Measurements from ENCODE around the gene RILPL2. TPM values are rescaled to one million over a fixed set of nuclear protein-coding genes. Genes with fewer than 3 reads are reported as not detected.

Gene RILPL2
- total RNA-seq, 1 donor from 2014 or later = 1.4 TPM

DNA sequence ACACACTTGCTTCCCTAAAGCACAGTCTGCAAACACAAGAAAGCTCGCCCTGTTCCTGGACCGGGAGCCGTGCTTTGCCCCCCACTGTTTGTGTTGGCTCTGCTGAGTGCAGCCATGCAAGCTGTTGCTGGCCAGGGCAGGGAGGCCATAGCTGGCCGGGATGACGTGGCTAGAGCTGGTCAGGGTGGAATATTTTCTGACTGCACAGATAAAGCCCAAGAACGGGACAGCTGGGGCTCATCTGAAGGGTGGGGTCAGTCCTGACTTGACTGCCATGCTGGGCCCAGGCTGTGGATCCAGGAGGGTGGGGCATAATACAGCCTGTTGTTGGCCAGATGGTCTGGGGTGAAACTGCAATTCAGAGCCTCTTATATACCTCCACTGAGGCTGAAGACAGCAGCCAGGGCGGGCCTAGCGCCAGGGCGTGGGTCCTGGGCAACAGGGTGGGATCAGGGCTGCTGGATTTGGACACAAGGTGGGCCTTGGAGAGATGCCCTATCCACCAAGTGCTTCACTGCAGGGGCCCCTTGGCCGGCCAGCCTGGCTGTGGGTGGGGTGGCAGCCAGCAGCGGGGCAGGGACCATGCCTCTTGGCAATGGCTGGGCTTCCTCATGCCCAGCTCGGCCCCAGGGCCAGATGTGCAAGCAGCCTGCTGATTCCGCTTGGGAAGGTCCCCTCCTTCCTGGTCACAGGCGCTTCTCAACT lies 37.8 kb downstream of the RILPL2 start:
- Histone ChIP-seq H3K4me3 (ENCODE audit: insufficient read depth, low read depth, low read length) (no peak overlapping the region), H2AFZ (ENCODE audit: low read depth, low read length) (no peak overlapping the region), H3K36me3 (ENCODE audit: insufficient read depth, low read length) (peaks cover 41% of the 10 kb centered on the region), H3K27me3 (ENCODE audit: insufficient read depth, low read length) (no peaks in the 10 kb centered on the region), H3K79me2 (ENCODE audit: insufficient read depth, low read length) (peaks cover 89% of the 10 kb centered on the region), H3K27ac (ENCODE audit: low read depth, low read length) (peak overlapping the region; percentile 26), H3K4me1 (ENCODE audit: insufficient read depth, low read length) (peaks cover 18% of the 10 kb centered on the region), H3K9ac (ENCODE audit: low read length) (peak overlapping the region; percentile 48), H3K4me2 (ENCODE audit: low read length) (peak overlapping the region; percentile 64), H4K20me1 (ENCODE audit: insufficient read depth, low read length) (peaks cover 64% of the 10 kb centered on the region), H3K9me3 (ENCODE audit: insufficient read depth, low read depth, low read length) (no peaks in the 10 kb centered on the region)
- H3K27ac Mint-ChIP-seq (ENCODE audit: unreplicated experiment) = no peak overlapping the region
- FAIRE-seq = no peak
- H3K4me1 Mint-ChIP-seq (ENCODE audit: low read depth, unreplicated experiment) = no peaks in the 10 kb centered on the region
- DNase-seq (ENCODE audit: low read depth) = peak; percentile 72
- H3K27me3 Mint-ChIP-seq (ENCODE audit: low read depth, unreplicated experiment) = no peaks in the 10 kb centered on the region
- TF ChIP-seq, protein P1, sequence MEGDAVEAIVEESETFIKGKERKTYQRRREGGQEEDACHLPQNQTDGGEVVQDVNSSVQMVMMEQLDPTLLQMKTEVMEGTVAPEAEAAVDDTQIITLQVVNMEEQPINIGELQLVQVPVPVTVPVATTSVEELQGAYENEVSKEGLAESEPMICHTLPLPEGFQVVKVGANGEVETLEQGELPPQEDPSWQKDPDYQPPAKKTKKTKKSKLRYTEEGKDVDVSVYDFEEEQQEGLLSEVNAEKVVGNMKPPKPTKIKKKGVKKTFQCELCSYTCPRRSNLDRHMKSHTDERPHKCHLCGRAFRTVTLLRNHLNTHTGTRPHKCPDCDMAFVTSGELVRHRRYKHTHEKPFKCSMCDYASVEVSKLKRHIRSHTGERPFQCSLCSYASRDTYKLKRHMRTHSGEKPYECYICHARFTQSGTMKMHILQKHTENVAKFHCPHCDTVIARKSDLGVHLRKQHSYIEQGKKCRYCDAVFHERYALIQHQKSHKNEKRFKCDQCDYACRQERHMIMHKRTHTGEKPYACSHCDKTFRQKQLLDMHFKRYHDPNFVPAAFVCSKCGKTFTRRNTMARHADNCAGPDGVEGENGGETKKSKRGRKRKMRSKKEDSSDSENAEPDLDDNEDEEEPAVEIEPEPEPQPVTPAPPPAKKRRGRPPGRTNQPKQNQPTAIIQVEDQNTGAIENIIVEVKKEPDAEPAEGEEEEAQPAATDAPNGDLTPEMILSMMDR (IDR thresholded peaks at IDR 0.05; ENCODE audit: insufficient read depth, low read depth, low read length) = no peak
- H3K36me3 Mint-ChIP-seq (ENCODE audit: low read depth, unreplicated experiment) = peaks cover 28% of the 10 kb centered on the region
- no peaks in the 10 kb centered on the region for H3K9me3 Mint-ChIP-seq (ENCODE audit: unreplicated experiment)
- H3K4me3 Mint-ChIP-seq (ENCODE audit: unreplicated experiment) = no peak overlapping the region

DNA sequence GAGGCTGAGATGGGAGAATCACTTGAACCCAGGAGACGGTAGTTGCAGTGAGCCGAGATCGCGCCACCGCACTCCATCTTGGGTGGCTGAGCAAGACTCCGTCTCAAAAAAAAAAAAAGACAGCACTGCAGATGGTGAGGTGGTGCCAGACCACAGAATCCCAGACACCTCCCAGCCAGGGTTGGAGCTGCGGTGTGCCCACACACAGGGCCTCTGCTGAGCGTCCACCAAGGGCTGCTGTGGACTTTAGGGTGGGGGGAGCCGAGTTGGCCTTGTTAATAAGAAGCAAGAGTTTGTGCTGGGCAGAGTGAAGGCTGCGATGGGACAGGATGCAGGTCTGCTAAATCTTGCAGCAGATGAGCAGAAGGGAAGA lies 38.3 kb downstream of the RILPL2 start:
- Mint-ChIP-seq H3K9me3 (ENCODE audit: unreplicated experiment) (no peaks in the 10 kb centered on the region), H3K4me1 (ENCODE audit: low read depth, unreplicated experiment) (no peaks in the 10 kb centered on the region), H3K27ac (ENCODE audit: unreplicated experiment) (no peak overlapping the region), H3K4me3 (ENCODE audit: unreplicated experiment) (no peak overlapping the region), H3K27me3 (ENCODE audit: low read depth, unreplicated experiment) (no peaks in the 10 kb centered on the region), H3K36me3 (ENCODE audit: low read depth, unreplicated experiment) (peaks cover 28% of the 10 kb centered on the region)
- no peak overlapping the region for H2AFZ ChIP-seq (ENCODE audit: low read depth, low read length)
- H3K4me3 ChIP-seq (ENCODE audit: insufficient read depth, low read depth, low read length) = no peak overlapping the region
- no peaks in the 10 kb centered on the region for H3K9me3 ChIP-seq (ENCODE audit: insufficient read depth, low read depth, low read length)
- no peaks in the 10 kb centered on the region for H3K27me3 ChIP-seq (ENCODE audit: insufficient read depth, low read length)
- peaks cover 43% of the 10 kb centered on the region for H3K36me3 ChIP-seq (ENCODE audit: insufficient read depth, low read length)
- H3K4me2 ChIP-seq (ENCODE audit: low read length) = peak overlapping the region; percentile 64
- peaks cover 18% of the 10 kb centered on the region for H3K4me1 ChIP-seq (ENCODE audit: insufficient read depth, low read length)
- H3K9ac ChIP-seq (ENCODE audit: low read length) = peak overlapping the region; percentile 48
- DNase-seq (ENCODE audit: low read depth) = no peak
- peaks cover 58% of the 10 kb centered on the region for H4K20me1 ChIP-seq (ENCODE audit: insufficient read depth, low read length)
- FAIRE-seq = no peak
- no peak overlapping the region for H3K27ac ChIP-seq (ENCODE audit: low read depth, low read length)
- TF ChIP-seq EZH2 (IDR thresholded peaks at IDR 0.05; ENCODE audit: insufficient read depth, low read length) = no peak
- TF ChIP-seq, protein P1 (IDR thresholded peaks at IDR 0.05; ENCODE audit: insufficient read depth, low read depth, low read length) = no peak
- peaks cover 89% of the 10 kb centered on the region for H3K79me2 ChIP-seq (ENCODE audit: insufficient read depth, low read length)

DNA sequence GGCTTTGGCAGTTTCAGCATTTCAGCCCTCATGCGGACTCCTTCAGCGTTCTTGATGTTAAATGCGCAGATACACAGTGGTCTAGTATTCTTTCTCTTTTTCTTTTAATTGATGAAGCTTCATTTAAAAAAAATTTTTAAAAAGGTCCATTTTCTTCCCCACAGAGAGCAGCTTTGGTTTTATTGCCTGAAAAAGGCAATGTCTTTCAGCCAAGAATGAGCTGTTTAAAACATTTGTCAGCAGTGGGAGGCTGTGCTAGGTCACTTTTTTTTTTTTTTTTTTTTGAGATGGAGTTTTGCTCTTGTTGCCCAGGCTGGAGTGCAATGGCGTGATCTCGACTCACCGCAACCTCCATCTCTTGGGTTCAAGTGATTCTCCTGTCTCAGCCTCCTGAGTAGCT lies 39.1 kb downstream of the RILPL2 start:
- no peak overlapping the region for H3K4me3 Mint-ChIP-seq (ENCODE audit: unreplicated experiment)
- H3K9ac ChIP-seq (ENCODE audit: low read length) = no peak overlapping the region
- peaks cover 56% of the 10 kb centered on the region for H4K20me1 ChIP-seq (ENCODE audit: insufficient read depth, low read length)
- FAIRE-seq (no peak), DNase-seq (ENCODE audit: low read depth) (no peak)
- no peaks in the 10 kb centered on the region for H3K9me3 ChIP-seq (ENCODE audit: insufficient read depth, low read depth, low read length)
- H3K4me3 ChIP-seq (ENCODE audit: insufficient read depth, low read depth, low read length) = no peak overlapping the region
- peaks cover 44% of the 10 kb centered on the region for H3K36me3 ChIP-seq (ENCODE audit: insufficient read depth, low read length)
- peaks cover 29% of the 10 kb centered on the region for H3K36me3 Mint-ChIP-seq (ENCODE audit: low read depth, unreplicated experiment)
- no peak overlapping the region for H3K4me2 ChIP-seq (ENCODE audit: low read length)
- H3K27ac Mint-ChIP-seq (ENCODE audit: unreplicated experiment) = no peak overlapping the region
- no peaks in the 10 kb centered on the region for H3K4me1 Mint-ChIP-seq (ENCODE audit: low read depth, unreplicated experiment)
- peaks cover 18% of the 10 kb centered on the region for H3K4me1 ChIP-seq (ENCODE audit: insufficient read depth, low read length)
- H3K9me3 Mint-ChIP-seq (ENCODE audit: unreplicated experiment) = no peaks in the 10 kb centered on the region
- H3K79me2 ChIP-seq (ENCODE audit: insufficient read depth, low read length) = peaks cover 89% of the 10 kb centered on the region
- H3K27me3 Mint-ChIP-seq (ENCODE audit: low read depth, unreplicated experiment) = no peaks in the 10 kb centered on the region
- H3K27me3 ChIP-seq (ENCODE audit: insufficient read depth, low read length) = no peaks in the 10 kb centered on the region
- no peak overlapping the region for H2AFZ ChIP-seq (ENCODE audit: low read depth, low read length)
- TF ChIP-seq, protein P1 (IDR thresholded peaks at IDR 0.05; ENCODE audit: insufficient read depth, low read depth, low read length) = no peak
- TF ChIP-seq EZH2 (IDR thresholded peaks at IDR 0.05; ENCODE audit: insufficient read depth, low read length) = no peak
- no peak overlapping the region for H3K27ac ChIP-seq (ENCODE audit: low read depth, low read length)

All from astrocyte (in vitro differentiated cells and primary cell).